ENCODE data around the gene HSPA1A.
"Not testable (repeated sequence)": the region's sequence is repeated elsewhere in the genome, so short reads cannot be mapped to it uniquely, and the experiment has no call there.

The HSPA1A gene

DNA sequence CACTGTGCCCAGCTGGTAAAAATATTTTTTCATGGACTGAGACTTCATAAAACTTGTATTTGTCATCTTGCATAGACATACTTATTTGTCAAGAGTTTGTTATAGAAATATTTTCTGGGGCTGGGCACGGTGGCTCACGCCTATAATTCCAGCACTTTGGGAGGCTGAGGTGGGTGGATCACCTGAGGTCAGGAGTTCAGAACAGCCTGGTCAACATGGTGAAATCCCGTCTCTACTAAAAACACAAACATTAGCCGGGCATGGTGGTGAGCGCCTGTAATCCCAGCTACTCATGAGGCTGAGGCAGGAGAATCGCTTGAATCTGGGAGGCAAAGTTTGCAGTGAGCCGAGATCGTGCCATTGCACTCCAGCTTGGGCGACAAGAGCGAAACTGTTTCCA lies 6.7 kb upstream of the HSPA1A start:
- FAIRE-seq: not testable (repeated sequence)

DNA sequence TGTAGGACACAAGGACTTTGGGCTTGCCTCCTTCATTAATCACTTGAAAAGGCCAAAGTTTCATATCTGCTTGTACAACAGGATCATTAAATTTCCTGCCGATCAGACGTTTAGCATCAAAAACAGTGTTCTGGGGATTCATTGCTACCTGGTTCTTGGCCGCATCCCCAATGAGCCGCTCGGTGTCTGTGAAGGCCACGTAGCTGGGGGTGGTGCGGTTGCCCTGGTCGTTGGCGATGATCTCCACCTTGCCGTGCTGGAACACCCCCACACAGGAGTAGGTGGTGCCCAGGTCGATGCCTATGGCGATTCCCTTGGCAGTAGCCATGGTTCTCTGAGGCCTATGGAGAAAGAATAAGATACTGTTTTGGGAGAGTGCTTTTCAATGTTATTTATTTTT lies 3.7 kb upstream of the HSPA1A start:
- DNase-seq (ENCODE audit: low spot score) (no peak), FAIRE-seq (no peak)

More for the DNA sequence above, 6.7 kb upstream of the HSPA1A start:
- DNase-seq (ENCODE audit: low spot score): not testable (repeated sequence)

DNA sequence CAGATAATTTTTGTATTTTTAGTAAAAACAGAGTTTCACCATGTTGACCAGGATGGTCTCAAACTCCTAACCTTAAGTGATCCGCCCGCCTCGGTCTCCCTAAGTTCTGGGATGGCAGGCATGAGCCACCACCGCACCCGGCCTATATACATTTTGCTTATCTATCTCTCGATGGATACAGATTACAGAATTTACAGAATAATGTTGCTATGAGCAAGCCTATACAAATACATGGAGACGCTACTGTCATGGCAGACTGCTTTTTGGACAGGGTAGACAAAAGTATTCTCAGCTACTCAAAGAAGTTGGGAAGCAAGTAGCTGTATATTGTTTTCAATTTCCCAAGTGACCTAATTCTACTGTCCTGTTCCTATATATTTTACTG lies 1.9 kb upstream of the HSPA1A start:
- FAIRE-seq: no peak

DNA sequence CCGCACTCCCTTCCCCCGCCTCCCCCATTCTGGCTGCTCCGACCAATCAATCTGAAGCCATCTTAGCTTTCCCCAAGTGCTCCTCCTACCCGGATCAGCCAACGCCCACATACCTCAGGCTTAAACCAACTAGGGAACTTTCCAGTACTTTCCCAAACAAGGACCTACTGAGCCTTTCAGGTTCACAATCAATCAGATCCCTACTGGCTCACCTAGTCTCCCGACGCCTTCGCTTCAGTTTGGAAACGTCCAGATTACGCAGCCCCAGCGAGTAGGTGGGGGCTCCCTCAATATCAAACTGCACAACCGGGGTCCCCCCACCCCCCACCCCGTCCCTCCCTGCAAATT lies 692 bp upstream of the HSPA1A start:
- DNase-seq (ENCODE audit: low spot score) (peak; percentile 92), FAIRE-seq (no peak)

More for the DNA sequence above, 1.9 kb upstream of the HSPA1A start:
- DNase-seq (ENCODE audit: low spot score): no peak

DNA sequence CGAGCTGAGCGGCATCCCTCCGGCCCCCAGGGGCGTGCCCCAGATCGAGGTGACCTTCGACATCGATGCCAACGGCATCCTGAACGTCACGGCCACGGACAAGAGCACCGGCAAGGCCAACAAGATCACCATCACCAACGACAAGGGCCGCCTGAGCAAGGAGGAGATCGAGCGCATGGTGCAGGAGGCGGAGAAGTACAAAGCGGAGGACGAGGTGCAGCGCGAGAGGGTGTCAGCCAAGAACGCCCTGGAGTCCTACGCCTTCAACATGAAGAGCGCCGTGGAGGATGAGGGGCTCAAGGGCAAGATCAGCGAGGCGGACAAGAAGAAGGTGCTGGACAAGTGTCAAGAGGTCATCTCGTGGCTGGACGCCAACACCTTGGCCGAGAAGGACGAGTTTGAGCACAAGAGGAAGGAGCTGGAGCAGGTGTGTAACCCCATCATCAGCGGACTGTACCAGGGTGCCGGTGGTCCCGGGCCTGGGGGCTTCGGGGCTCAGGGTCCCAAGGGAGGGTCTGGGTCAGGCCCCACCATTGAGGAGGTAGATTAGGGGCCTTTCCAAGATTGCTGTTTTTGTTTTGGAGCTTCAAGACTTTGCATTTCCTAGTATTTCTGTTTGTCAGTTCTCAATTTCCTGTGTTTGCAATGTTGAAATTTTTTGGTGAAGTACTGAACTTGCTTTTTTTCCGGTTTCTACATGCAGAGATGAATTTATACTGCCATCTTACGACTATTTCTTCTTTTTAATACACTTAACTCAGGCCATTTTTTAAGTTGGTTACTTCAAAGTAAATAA lies 2.0 kb downstream of the HSPA1A start:
- not testable (repeated sequence) for DNase-seq (ENCODE audit: low spot score); FAIRE-seq

DNA sequence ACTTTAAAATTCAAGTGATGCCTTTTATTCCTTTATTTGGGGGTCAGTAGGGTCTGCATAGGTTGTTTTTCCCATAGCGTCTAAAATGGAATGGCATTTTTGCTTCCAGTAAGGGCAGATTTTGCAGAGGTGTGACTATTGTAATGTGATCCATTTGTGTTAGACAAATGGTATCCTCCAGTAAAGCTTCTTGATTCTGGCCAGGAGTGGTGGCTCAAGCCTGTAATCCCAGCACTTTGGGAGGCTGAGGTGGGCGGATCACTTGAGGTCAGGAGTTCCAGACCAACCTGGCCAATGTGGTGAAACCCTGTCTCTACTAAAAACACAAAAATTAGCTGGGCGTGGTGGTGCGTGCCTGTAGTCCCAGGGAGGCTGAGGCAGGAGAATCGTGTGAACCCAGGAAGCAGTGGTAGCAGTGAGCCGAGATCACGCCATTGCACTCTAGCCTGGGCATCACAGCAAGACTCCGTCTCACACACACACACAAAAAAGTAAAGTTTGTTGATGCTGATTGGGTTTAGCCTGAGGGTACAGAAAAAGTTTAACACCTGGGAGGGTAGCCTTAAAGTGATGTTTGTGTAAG lies 2.7 kb downstream of the HSPA1A start:
- not testable (repeated sequence) for FAIRE-seq; DNase-seq (ENCODE audit: low spot score)

DNA sequence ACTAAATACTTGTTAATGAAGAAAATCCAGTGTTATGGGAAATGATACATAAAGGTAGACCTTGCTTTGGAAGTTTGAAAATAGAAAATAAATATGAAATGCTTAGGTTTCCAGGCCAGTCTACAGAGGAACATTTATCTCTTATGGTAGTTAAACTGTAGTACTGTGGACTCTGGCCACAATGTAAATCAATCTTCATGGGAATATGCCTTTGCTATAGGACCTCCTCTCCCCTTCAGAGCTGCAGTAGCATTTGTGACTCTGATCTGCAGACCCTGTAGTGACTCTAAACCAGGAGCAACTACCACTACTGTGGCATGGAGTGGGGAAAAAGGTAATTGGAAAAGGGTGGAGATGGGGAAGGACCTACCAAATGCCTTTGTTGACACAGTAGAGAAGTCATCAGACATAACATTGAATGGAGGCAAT lies 4.5 kb downstream of the HSPA1A start:
- FAIRE-seq (no peak), DNase-seq (ENCODE audit: low spot score) (no peak)

DNA sequence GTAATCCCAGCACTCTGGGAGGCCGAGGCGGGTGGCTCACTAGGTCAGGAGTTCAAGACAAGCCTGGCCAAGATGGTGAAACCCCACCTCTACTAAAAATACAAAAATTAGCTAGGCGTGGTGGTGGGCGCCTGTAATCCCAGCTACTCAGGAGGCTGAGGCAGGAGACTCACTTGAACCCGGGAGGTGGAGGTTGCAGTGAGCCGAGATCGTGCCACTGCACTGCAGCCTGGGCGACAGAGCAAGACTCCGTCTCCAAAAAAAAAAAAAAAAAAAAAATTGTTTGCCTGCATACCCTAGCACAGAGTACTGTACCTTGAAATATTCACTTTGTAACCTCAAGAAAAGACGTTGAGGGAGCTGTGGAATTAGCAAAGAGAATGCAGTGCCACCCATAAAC lies 5.1 kb downstream of the HSPA1A start:
- not testable (repeated sequence) for DNase-seq (ENCODE audit: low spot score); FAIRE-seq

DNA sequence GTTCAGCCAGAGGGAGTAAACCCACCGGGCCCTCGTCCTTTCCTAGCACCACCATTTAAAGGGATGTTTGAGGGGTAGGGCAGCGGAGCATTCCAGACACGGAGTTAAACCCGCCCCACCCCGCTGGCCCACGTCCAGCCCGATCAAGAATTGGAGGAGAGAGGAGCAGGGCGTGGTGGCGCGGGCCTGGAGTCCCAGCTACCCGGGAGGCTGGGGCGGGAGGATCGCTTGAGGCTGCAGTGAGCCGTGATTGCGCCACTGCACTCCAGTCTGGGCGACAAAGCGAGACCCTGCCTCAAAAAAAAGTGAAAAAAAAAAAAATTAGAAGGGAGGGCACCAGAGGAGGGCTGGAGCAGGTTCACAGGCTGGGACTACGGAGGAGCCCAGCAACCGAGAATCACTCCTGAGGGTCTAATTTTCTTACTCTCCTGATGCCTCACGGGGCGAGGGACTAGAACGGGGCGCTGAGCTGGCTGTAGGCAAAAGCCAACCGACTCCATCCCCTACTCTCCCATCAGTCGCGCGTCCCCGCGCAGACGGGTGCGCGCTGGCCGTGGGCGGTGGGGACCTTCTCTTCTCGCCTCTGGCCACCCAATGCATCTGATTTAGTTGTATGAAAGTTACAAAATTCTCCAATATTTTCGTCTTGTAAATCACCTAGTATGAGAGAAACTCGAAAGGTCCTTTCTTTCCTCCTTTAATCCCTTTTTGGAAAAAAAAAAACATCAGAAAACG lies 6.1 kb downstream of the HSPA1A start:
- FAIRE-seq (no peak), DNase-seq (ENCODE audit: low spot score) (peak; percentile 54)

DNA sequence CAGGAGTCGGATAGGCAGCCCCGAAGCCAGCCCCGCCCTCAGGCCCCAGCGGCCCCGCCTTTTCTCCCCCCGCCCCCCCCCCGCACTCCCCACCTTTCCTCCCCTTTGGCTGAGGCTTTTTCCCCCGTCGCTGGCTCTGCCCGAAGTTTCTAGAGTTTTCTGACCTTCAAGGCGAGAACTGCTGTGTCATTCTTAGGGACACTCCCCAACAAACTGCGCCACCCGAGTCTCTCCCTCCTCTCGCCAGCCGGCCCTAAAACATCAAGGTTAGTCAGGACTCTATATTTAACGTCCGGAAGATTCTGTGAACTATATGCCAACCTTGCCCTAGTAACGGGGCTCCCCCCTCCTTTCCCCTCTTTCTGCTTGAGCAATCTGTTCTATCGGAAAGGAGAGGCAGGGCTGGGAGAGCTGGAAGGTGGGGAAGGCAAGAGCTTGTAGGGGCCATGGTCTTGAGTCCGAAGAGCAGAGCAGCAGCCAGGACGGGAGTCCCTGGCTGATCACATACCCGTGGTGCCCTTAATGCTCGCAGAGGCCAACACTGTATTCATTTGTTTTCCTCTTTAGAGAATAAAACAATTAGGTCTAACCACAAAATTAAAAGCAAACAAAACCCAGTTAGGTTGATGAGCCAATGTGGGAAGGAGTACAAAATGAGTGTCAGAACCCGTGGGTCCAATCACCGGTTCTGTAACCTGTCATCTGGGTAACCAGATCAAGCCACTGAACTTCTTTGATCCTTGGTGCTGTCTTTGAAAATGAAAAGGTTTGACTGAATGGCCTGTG lies 6.9 kb downstream of the HSPA1A start:
- DNase-seq (ENCODE audit: low spot score): peak; percentile 74
- no peak for FAIRE-seq

DNA sequence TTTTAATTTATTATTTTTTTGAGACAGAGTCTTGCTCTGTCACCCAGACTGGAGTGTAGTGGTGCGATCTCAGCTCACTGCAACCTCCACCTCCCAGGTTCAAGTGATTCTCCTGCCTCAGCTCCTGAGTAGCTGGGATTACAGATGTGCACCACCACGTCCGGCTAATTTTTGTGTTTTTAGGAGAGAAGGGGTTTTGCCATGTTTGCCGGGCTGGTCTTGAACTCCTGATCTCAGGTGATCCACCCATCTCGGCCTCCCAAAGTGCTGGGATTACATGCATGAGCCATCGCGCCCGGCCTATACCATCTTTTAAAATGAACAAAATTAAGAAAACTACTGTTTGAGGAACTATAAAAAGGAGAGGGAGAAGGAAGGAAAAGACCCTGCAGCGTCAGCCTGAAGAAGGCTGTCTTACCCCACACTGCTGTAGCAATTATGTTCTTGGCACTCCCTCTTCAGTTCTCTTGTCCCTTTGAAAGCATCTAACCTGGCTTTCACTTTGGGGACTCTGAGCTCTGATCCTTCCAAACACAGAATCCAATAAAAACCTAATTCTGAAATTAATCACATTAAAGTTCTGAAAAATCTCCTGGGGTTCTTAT lies 8.4 kb downstream of the HSPA1A start:
- not testable (repeated sequence) for FAIRE-seq; DNase-seq (ENCODE audit: low spot score)

DNA sequence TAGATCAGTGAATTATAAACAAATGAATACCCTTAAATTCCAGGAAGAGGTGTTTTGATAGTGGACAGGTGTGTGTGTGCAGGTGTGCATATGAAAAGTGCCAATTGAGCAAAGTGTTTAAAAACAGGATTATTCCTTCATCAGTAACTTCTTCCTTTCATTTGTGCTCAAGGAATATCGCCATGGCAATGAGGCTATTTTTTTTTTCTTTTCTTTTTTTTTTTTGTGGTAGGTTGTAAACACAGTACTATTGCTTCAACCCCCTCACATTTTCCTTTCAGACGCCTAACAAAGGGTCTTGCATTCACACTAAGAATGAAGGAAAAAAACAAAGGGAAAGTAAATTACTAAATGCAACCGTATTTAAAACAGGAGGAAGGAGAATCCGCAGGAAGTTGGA lies 10.2 kb downstream of the HSPA1A start:
- no peak for DNase-seq (ENCODE audit: low spot score)
- no peak for FAIRE-seq

DNA sequence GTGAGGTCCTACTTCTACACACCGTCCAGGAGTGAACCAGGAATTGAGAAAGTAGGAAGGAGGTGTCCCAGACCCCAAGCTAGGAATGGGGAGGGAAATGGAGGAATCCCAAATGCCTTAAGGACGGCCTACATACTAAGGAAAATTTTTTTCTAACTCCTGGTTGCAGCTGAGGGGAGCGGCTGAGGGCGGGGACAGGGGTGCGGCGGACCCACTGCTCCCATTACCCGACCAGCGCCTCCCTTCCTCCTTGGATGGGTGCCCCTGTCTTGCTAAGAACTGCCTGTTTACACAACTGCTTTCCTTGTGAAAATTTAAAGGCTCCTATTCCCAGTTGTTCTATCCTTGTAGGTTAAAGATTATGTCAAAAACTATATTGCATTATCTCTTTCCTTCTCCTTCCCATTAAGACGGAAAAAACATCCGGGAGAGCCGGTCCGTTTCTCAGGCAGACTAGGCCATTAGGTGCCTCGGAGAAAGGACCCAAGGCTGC lies 11.5 kb downstream of the HSPA1A start:
- peak; percentile 57 for DNase-seq (ENCODE audit: low spot score)
- no peak for FAIRE-seq

DNA sequence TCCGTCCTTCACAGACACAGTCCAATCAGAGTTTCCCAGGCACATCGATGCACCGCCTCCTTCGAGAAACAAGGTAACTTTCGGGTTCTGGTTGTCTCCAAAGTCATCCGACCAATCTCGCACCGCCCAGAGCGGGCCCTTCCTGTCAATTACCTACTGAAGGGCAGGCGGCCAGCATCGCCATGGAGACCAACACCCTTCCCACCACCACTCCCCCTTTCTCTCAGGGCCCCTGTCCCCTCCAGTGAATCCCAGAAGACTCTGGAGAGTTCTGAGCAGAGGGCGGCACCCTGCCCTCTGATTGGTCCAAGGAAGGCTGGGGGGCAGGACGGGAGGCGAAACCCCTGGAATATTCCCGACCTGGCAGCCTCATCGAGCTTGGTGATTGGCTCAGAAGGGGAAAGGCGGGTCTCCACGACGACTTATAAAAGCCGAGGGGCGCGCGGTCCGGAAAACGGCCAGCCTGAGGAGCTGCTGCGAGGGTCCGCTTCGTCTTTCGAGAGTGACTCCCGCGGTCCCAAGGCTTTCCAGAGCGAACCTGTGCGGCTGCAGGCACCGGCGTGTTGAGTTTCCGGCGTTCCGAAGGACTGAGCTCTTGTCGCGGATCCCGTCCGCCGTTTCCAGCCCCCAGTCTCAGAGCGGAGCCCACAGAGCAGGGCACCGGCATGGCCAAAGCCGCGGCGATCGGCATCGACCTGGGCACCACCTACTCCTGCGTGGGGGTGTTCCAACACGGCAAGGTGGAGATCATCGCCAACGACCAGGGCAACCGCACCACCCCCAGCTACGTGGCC lies 12.1 kb downstream of the HSPA1A start, which contains the start of gene HSPA1B:
Gene HSPA1B, plus strand, starts transcription at position 453 of the 794 bp plus-strand sequence. Its CDS starts 213 bp downstream, at position 666.
- FAIRE-seq (no peak), DNase-seq (ENCODE audit: low spot score) (peak; percentile 94)

DNA sequence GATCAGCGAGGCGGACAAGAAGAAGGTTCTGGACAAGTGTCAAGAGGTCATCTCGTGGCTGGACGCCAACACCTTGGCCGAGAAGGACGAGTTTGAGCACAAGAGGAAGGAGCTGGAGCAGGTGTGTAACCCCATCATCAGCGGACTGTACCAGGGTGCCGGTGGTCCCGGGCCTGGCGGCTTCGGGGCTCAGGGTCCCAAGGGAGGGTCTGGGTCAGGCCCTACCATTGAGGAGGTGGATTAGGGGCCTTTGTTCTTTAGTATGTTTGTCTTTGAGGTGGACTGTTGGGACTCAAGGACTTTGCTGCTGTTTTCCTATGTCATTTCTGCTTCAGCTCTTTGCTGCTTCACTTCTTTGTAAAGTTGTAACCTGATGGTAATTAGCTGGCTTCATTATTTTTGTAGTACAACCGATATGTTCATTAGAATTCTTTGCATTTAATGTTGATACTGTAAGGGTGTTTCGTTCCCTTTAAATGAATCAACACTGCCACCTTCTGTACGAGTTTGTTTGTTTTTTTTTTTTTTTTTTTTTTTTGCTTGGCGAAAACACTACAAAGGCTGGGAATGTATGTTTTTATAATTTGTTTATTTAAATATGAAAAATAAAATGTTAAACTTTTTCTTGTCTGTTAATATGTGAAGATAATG lies 14.4 kb downstream of the HSPA1A start:
- FAIRE-seq (no peak), DNase-seq (ENCODE audit: low spot score) (no peak)

DNA sequence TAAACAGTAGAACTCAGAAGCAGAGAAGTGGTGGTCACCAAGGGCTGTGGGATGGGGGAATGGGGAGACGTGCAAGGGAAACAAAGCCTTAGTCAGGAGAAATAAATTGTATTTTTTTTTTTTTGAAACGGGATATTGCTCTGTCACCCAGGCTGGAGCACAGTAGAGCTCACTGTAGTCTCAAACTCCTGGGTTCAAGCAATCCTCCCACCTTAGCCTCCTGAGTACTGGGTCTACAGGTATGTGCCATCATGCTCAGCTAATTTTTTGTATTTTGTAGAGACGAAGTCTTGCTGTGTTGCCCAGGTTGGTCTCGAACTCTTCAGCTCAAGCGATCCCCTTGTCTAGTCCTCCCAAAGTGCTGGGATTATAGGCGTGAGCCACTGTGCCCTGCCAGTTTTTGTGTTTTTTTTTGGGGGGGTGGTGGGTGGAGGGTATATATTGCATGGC lies 15.6 kb downstream of the HSPA1A start:
- DNase-seq (ENCODE audit: low spot score): no peak
- FAIRE-seq: no peak

DNA sequence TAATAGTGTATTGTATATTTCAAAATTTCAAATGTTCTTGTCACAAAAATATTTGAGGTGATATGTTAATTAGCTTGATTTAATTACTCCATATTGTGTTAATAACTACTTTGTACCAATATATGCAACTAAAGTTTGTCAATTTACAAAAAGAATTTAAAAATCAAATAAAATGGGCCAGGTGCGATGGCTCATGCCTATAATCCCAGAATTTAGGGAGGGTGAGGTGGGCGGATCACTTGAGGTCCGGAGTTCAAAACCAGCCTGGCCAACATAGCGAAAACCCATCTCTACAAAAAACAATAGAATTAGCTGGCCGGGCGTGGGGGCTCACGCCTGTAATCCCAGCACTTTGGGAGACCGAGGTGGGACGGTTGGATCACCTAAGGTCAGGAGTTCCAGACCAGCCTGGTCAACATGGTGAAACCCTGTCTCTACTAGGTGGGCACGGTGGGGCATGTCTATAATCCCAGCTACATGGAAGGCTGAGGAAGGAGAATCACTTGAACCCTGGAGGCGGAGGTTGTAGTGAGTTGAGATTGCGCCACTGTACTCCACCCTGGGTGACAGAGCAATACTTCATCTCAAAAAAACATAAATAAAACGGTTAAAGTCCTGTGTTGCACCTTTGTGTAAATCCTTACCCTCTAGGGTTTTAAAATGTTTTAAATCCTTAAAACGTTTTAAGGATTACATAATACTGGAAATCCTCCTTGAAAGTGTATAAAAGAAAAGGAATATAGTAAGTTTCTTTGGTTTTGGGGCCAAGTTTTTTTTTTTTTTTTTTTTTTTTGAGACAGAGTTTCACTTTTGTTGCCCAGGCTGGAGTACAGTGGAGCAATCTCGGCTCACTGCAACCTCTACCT lies 16.2 kb downstream of the HSPA1A start:
- FAIRE-seq: no peak
- DNase-seq (ENCODE audit: low spot score): no peak
